ENCODE results near the gene WARS2.

- no peak for TF ChIP-seq CTCF (IDR thresholded peaks at IDR 0.05; ENCODE audit: low read length)
- no peak for TF ChIP-seq EZH2 (IDR thresholded peaks at IDR 0.05; ENCODE audit: borderline replicate concordance, low read length)
Observed at GRCh38 chr1:118989006-118989815, 151.2 kb downstream of the WARS2 start.

Measured in OCI-LY1 (cell line).